Left lung (tissue), 10 donors: ENCODE measurements around the gene WNT2B. TPM values are rescaled to one million over a fixed set of nuclear protein-coding genes. Genes with fewer than 3 reads are reported as not detected.
A peak's percentile ranks its signal among the peaks of the same experiment; 100 is the strongest.

Experiments
- ATAC-seq: fragments of 200-7000 bp; cut with Tn5 transposase; one replicate; pipeline ENCODE4 v1.9.1; 2020; ENCODE audit warnings: moderate library complexity
- DNase-seq, 4 donors: peaks; one replicate each; pipeline ENCODE4 v3.0.0-alpha.2; 2013 to 2020
- H3K27ac ChIP-seq, 2 donors: fragments of 200-600 bp; sonication (generic) in 1 of 2; one replicate each; pipeline versions ENCODE4 v1.5.0 to v1.8.0; 2020 to 2021
- H3K27me3 ChIP-seq, 2 donors: fragments of 200-600 bp; sonication (generic) in 1 of 2; one replicate each; pipeline versions ENCODE4 v1.5.0 to v1.8.0; 2020 to 2021
- H3K36me3 ChIP-seq, 2 donors: fragments of 200-600 bp; sonication (generic) in 1 of 2; one replicate each; pipeline versions ENCODE4 v1.5.0 to v1.8.0; 2020 to 2021
- H3K4me1 ChIP-seq, 2 donors: fragments of 200-600 bp; one replicate each; pipeline ENCODE4 v1.8.0; 2021
- H3K4me3 ChIP-seq, 2 donors: fragments of 200-600 bp; sonication (generic) in 1 of 2; one replicate each; pipeline versions ENCODE4 v1.5.0 to v1.8.0; 2020 to 2021; ENCODE audit warnings: mild to moderate bottlenecking in 1 of 2
- H3K9me3 ChIP-seq, 2 donors: fragments of 200-600 bp; sonication (generic) in 1 of 2; one replicate each; pipeline versions ENCODE4 v1.5.0 to v1.8.0; 2020 to 2021
- intact Hi-C, 2 donors: fragments of 100-400 bp; cut with DNase I; formaldehyde crosslinking; loops; one replicate each; pipeline versions ENCODE4 v1.11.2 to v1.14.2; 2022
- polyA plus RNA-seq, 6 donors: library from polyadenylated mRNA; unstranded; fragments of 120-200 nt; gene quantifications; one replicate each; pipeline ENCODE4 v1.2.1, GENCODE V29; 2013; ENCODE audit not compliant: insufficient read length in 6 of 6
- total RNA-seq, 2 donors: library from RNA; stranded (reverse); fragmentation: NEBNext Ultra II Directional; extraction: Animal tissue kit (Norgen Biotek cat#: 25700); gene quantifications; one replicate each; pipeline ENCODE4 v1.2.1, GENCODE V29; 2021
- TF ChIP-seq, protein P1 (sequence below), 2 donors: fragments of 200-600 bp; sonication (generic) in 1 of 2; IDR thresholded peaks; one replicate each; pipeline versions ENCODE4 v1.5.0 to v1.8.0; 2021; ENCODE audit warnings: antibody characterized with exemption in 2 of 2
- donor health status: DM: no; HTN: yes; CAD: no.
- donor health status: DM: no; HTN: no; CAD: no.

The WNT2B gene
- total and polyA plus RNA-seq, 8 donors = 3.6 to 6.1 (median 5.0) TPM

DNA sequence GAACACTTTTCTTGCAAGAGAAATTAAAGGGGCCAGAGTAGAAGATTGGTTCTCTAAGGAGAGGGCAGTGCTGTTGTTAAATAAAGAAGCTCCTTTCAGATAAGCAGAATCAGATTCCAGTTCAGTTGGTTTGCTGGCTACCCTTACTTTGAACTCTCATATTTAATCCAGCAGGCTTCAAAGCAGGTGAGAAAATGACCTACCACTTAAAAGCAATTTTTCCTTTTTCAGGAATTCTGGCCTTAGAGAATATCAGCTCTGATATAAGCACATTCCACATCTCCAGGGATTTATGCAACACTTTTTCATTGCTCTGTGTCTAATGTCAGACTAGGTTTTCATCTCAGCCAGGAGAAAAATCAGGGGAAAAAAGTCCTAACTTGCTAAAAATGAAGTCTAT lies 28.7 kb downstream of the WNT2B start:
- no peak for DNase-seq
- H3K4me1 ChIP-seq = peaks cover 0 to 6% of the 10 kb centered on the region in 2 donors
- no peak overlapping the region for H3K27ac ChIP-seq
- peaks cover 0 to 26% of the 10 kb centered on the region in 2 donors for H3K36me3 ChIP-seq
- no peak overlapping the region for H3K4me3 ChIP-seq
- H3K9me3 ChIP-seq = no peaks in the 10 kb centered on the region
- intact Hi-C loops = no loop called here
- H3K27me3 ChIP-seq = no peaks in the 10 kb centered on the region
- no peak for ATAC-seq
- TF ChIP-seq, protein P1, sequence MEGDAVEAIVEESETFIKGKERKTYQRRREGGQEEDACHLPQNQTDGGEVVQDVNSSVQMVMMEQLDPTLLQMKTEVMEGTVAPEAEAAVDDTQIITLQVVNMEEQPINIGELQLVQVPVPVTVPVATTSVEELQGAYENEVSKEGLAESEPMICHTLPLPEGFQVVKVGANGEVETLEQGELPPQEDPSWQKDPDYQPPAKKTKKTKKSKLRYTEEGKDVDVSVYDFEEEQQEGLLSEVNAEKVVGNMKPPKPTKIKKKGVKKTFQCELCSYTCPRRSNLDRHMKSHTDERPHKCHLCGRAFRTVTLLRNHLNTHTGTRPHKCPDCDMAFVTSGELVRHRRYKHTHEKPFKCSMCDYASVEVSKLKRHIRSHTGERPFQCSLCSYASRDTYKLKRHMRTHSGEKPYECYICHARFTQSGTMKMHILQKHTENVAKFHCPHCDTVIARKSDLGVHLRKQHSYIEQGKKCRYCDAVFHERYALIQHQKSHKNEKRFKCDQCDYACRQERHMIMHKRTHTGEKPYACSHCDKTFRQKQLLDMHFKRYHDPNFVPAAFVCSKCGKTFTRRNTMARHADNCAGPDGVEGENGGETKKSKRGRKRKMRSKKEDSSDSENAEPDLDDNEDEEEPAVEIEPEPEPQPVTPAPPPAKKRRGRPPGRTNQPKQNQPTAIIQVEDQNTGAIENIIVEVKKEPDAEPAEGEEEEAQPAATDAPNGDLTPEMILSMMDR (IDR thresholded peaks at IDR 0.05) = no peak

DNA sequence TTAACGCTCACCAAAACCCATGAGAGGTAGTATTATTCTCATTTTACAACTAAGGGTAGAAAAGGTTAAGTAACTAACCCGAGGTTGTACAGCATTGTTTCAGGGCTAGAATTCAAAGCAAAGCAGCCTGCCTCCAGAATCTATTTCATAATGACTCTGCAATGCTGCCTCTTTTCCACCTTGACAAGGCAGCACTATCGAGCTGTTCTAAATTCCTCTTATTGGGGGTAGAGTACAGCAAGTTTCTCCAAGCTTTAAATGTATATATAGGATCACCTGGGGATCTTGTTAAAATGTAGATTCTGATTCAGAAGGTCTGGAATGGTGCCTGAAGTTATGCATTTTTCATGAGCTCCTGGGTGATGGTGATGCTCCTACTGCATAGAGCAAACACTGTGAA lies 30.1 kb downstream of the WNT2B start:
- TF ChIP-seq, protein P1 (IDR thresholded peaks at IDR 0.05) = no peak
- Histone ChIP-seq H3K9me3 (no peaks in the 10 kb centered on the region), H3K27ac (no peak overlapping the region), H3K36me3 (peaks cover 0 to 21% of the 10 kb centered on the region in 2 donors), H3K4me1 (peaks cover 0 to 6% of the 10 kb centered on the region in 2 donors), H3K27me3 (no peaks in the 10 kb centered on the region), H3K4me3 (no peak overlapping the region)
- DNase-seq (no peak), ATAC-seq (no peak)
- intact Hi-C loops = no loop called here

DNA sequence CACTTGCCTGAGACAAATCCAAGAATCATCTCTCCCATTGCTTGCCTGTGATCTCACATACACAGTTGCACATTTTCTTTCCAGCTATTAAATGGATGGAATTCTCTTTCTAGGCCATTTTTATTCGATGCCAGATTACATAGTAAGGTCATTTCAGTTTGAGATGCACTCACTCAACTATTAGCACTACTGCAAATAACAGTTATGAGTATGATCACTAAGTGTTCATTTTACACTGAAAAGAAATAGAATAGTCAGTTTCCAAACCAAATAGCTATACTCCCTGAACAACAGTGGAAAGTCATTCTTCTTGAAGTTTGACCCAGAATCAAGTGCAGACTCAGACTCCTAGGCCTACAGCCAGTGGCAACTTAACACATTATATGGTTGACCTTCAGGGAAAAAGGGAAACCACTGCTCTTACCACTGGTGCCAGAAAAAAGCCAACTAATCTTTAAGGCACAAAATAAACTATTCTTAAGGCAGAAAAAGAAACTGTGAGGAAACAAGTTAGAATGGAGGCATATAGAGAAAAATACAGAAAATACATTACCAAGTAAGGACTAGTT lies 31.5 kb downstream of the WNT2B start:
- peak; percentile 43 for ATAC-seq
- TF ChIP-seq, protein P1 (IDR thresholded peaks at IDR 0.05) = no peak
- DNase-seq = no peak
- no peaks in the 10 kb centered on the region for H3K9me3 ChIP-seq
- peaks cover 0 to 11% of the 10 kb centered on the region in 2 donors for H3K4me1 ChIP-seq
- peaks cover 0 to 21% of the 10 kb centered on the region in 2 donors for H3K36me3 ChIP-seq
- H3K27ac ChIP-seq = no peak overlapping the region
- intact Hi-C loops = no loop called here
- no peaks in the 10 kb centered on the region for H3K27me3 ChIP-seq
- no peak overlapping the region for H3K4me3 ChIP-seq

DNA sequence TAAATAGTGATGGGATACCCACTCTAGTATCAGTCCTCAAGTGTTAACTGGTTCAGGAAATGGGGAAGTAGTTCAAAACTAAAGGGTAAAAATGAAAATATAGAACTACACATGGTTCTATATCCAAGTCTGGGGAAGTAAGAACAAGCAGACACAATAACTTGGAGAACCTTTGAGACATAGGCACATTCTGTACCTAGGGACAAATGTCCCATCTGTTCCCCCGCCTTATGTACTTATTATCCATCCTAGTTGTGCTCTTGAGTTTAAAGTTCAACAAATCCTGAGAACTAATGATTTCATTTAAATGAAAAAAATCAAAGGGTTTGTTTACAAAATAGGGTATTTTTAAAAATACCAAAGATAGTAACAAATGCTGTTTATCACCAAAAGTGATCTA lies 32.5 kb downstream of the WNT2B start:
- no peaks in the 10 kb centered on the region for H3K27me3 ChIP-seq
- DNase-seq = no peak
- intact Hi-C loops = no loop called here
- H3K4me1 ChIP-seq = peaks cover 0 to 11% of the 10 kb centered on the region in 2 donors
- no peaks in the 10 kb centered on the region for H3K9me3 ChIP-seq
- TF ChIP-seq, protein P1 (IDR thresholded peaks at IDR 0.05) = no peak
- H3K4me3 ChIP-seq = no peak overlapping the region
- ATAC-seq = no peak
- peaks cover 0 to 21% of the 10 kb centered on the region in 2 donors for H3K36me3 ChIP-seq
- H3K27ac ChIP-seq = no peak overlapping the region

DNA sequence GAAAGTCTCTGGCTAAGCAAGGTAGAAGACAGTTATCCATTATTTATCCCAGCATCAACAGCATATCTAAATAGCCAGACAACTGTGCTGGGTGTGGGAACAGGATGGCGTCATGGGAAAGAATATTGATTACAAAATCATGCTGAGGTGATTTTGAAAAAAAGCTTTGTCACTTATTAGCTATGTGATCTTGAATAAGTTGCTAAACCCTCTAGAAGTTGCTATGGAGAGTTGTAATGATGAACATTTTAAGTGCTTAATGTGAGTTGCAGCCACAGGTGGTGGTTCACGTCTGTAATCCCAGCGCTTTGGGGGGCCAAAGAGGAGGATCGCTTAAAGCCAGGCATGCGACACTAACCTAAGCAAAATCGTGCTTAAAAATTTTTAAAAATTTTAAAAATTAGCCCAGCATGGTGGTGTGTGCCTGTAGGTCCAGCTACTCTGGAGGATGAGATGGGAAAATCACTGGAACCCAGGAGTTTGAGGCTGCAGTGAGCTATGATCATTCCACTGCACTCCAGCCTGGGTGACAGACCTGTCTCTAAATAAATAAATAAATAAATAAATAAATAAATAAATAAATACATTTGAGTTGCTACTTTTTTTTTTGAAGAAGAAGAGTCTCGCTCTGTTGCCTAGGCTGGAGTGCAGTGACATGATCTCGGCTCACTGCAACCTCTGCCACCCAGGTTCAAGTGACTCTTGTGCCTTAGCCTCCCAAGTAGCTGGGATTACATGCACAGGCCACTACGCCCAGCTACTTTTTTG lies 33.6 kb downstream of the WNT2B start:
- intact Hi-C loops = no loop called here
- Histone ChIP-seq H3K27me3 (no peaks in the 10 kb centered on the region), H3K4me3 (no peak overlapping the region), H3K27ac (no peak overlapping the region), H3K4me1 (peaks cover 0 to 8% of the 10 kb centered on the region in 2 donors), H3K9me3 (no peaks in the 10 kb centered on the region), H3K36me3 (peaks cover 0 to 22% of the 10 kb centered on the region in 2 donors)
- DNase-seq (no peak), ATAC-seq (no peak)
- TF ChIP-seq, protein P1 (IDR thresholded peaks at IDR 0.05) = no peak
